K562 (cell line): ENCODE results near the gene SCRN2. TPM values are rescaled to one million over a fixed set of nuclear protein-coding genes. Genes with fewer than 3 reads are reported as not detected.
A peak's percentile ranks its signal among the peaks of the same experiment; 100 is the strongest.

Experiments used
- ATAC-seq: fragments of 200-7000 bp; cut with Tn5 transposase; 3 replicates; pipeline ENCODE4 v1.9.1; 2020; ENCODE audit warnings: moderate library complexity
- Bru-seq: library from RNA; stranded (reverse); fragments of 400-500 nt; gene quantifications from one replicate; lab custom pipeline; 2021; lab: Mats Ljungman, UMichigan
- BruChase-seq, 2 experiments: library from RNA; stranded (reverse); fragments of 400-500 nt; gene quantifications; one replicate each; lab custom pipeline; 2021; lab: Mats Ljungman, UMichigan
- BruUV-seq: library from RNA; stranded (reverse); fragments of 400-500 nt; replicated peaks from 2 replicates; lab custom pipeline; 2021; lab: Mats Ljungman, UMichigan
- CTCF ChIA-PET: fragments of 300-600 bp; formaldehyde crosslinking; extraction: SDS; loops from one replicate; lab custom pipeline; 2021; ENCODE audit warnings: low intra/inter-chr PET ratio; lab: Yijun Ruan, JAX
- POLR2A ChIA-PET: fragments of 300-600, 350-650 bp; sonication (Branson Sonifier 250); formaldehyde crosslinking; extraction: SDS; loops from one replicate; lab custom pipeline; 2021; ENCODE audit warnings: antibody characterized with exemption, inconsistent platforms; lab: Yijun Ruan, JAX
- DNase-seq, 4 experiments: peaks; one replicate each; pipeline versions ENCODE4 v3.0.0 to v3.0.0-alpha.2; 2011 to 2018; ENCODE audit warnings: low spot score in 3 of 4, mixed read lengths in 3 of 4; ENCODE audit errors: extremely low read depth in 1 of 4
- FAIRE-seq: peaks from 2 replicates; lab custom pipeline; 2011; peaks lifted over from hg19 to GRCh38; lab: Jason Lieb, UNC
- H2AFZ ChIP-seq: 2 replicates; pipeline ENCODE4 v1.6.0; 2011; ENCODE audit warnings: low read depth, low read length, control low read depth, inconsistent platforms
- H3K27ac ChIP-seq: fragments of 200-600 bp; 3 replicates; pipeline ENCODE4 v1.8.0; 2011; ENCODE audit warnings: low read depth, mild to moderate bottlenecking, control low read depth, inconsistent platforms, low read length, moderate library complexity, mixed read lengths; ENCODE audit errors: extremely low read depth
- H3K27me3 ChIP-seq, 2 experiments: fragments of 300-600 bp in 1 of 2; 2 replicates in 1 of 2; 3 replicates in 1 of 2; pipeline versions ENCODE4 v1.6.0 to v1.8.0; 2011; ENCODE audit warnings: inconsistent platforms in 2 of 2, low read length in 2 of 2, mild to moderate bottlenecking in 1 of 2, mixed read lengths in 1 of 2, moderate library complexity in 1 of 2; ENCODE audit not compliant: control insufficient read depth in 2 of 2, insufficient read depth in 2 of 2
- H3K36me3 ChIP-seq: fragments of 300-600 bp; 3 replicates; pipeline ENCODE4 v1.8.0; 2011; ENCODE audit warnings: mild to moderate bottlenecking, low read length, inconsistent platforms; ENCODE audit not compliant: control insufficient read depth, insufficient read depth
- H3K4me1 ChIP-seq, 2 experiments: fragments of 200-600 bp in 1 of 2; replicated peaks in 1 of 2; 2 replicates in 1 of 2; 3 replicates in 1 of 2; pipeline versions ENCODE4 v1.5.1 to v1.8.0; 2011; ENCODE audit warnings: inconsistent platforms in 2 of 2, low read length in 2 of 2, mild to moderate bottlenecking in 1 of 2, mixed read lengths in 1 of 2, moderate library complexity in 1 of 2; ENCODE audit not compliant: control insufficient read depth in 2 of 2, insufficient read depth in 2 of 2
- H3K4me2 ChIP-seq: 2 replicates; pipeline ENCODE4 v1.6.1; 2011; ENCODE audit warnings: low read length, control low read depth, inconsistent platforms, mixed read lengths; ENCODE audit not compliant: insufficient read depth
- H3K4me3 ChIP-seq: fragments of 200-600 bp; sonication (generic), shearing (Covaris generic); 2 replicates; pipeline ENCODE4 v1.5.1; 2016; ENCODE audit warnings: control low read depth, inconsistent platforms
- H3K79me2 ChIP-seq: fragments of 200-600 bp; 3 replicates; pipeline ENCODE4 v1.8.0; 2011; ENCODE audit warnings: low read length, inconsistent platforms; ENCODE audit not compliant: control insufficient read depth, insufficient read depth
- H3K9ac ChIP-seq, 2 experiments: 2 replicates each; pipeline versions ENCODE4 v1.6.0 to v1.6.1; 2011; ENCODE audit warnings: low read depth in 2 of 2, low read length in 2 of 2, control low read depth in 1 of 2, inconsistent platforms in 1 of 2, mild to moderate bottlenecking in 1 of 2, mixed read lengths in 1 of 2; ENCODE audit not compliant: insufficient read depth in 1 of 2
- H3K9me1 ChIP-seq: one replicate; pipeline ENCODE4 v1.6.0; 2011; ENCODE audit warnings: inconsistent platforms, mild to moderate bottlenecking, low read length, moderate library complexity; ENCODE audit not compliant: control insufficient read depth, insufficient read depth
- H3K9me3 ChIP-seq: replicated peaks from 2 replicates; pipeline ENCODE4 v1.5.1; 2011; ENCODE audit warnings: low read depth, low read length, inconsistent platforms; ENCODE audit not compliant: control insufficient read depth, insufficient read depth
- H4K20me1 ChIP-seq: replicated peaks from 2 replicates; pipeline ENCODE4 v1.6.1; 2011; ENCODE audit warnings: low read length, inconsistent platforms, mixed read lengths; ENCODE audit not compliant: control insufficient read depth, insufficient read depth
- ATF1 ChIP-seq, 2 experiments: fragments of 450-650 bp in 1 of 2; IDR thresholded peaks; 2 replicates each; pipeline ENCODE4 v1.6.1; 2016; ENCODE audit warnings: missing compliant biosample characterization in 1 of 2, missing genetic modification characterization in 1 of 2
- E4F1 ChIP-seq: fragments of 250-450 bp; sonication (Bioruptor Pico); IDR thresholded peaks from 2 replicates; pipeline ENCODE4 v1.5.0; 2021; ENCODE audit warnings: mild to moderate bottlenecking, borderline replicate concordance
- LCOR ChIP-seq: sonication (generic); formaldehyde crosslinking; IDR thresholded peaks from 2 replicates; pipeline ENCODE4 v1.8.0; 2022; ENCODE audit warnings: mild to moderate bottlenecking, missing genetic modification reagents
- MECOM ChIP-seq: fragments of 250-450 bp; sonication (Bioruptor Pico); IDR thresholded peaks from 2 replicates; pipeline ENCODE4 v1.8.0; 2022; ENCODE audit warnings: inconsistent platforms
- PTRF ChIP-seq: fragments of 450-650 bp; IDR thresholded peaks from 2 replicates; pipeline ENCODE4 v1.6.1; 2016; ENCODE audit warnings: mild to moderate bottlenecking, missing genetic modification characterization, missing compliant biosample characterization
- RBM17 ChIP-seq: fragments of 200-400 bp; formaldehyde crosslinking; IDR thresholded peaks from 2 replicates; pipeline ENCODE4 v1.6.1; 2017; ENCODE audit warnings: low read depth, mild to moderate bottlenecking, low read length, borderline replicate concordance
- ZNF253 ChIP-seq: fragments of 250-450 bp; sonication (Bioruptor Pico); conservative IDR thresholded peaks from 2 replicates; pipeline ENCODE4 v1.6.1; 2021; ENCODE audit warnings: mild to moderate bottlenecking
- ZNF347 ChIP-seq: fragments of 450-650 bp; formaldehyde crosslinking; IDR thresholded peaks from 2 replicates; pipeline ENCODE4 v1.4.0; 2020; ENCODE audit warnings: low read depth, mild to moderate bottlenecking, moderate library complexity
- WGBS: fragments of 100-300 bp; shearing (Covaris generic); methylation state at CpG from one replicate; pipeline ENCODE4 v1.1.6; 2016; ENCODE audit warnings: low coverage, mixed read lengths; ENCODE audit not compliant: insufficient coverage; ENCODE audit errors: missing lambda C conversion rate; 5-methylcytosine and 5-hydroxymethylcytosine counted together
- in situ Hi-C: fragments of 300-500 bp; cut with MboI; formaldehyde crosslinking; loops from 4 replicates; pipeline ENCODE4 v1.15.0; 2018; ENCODE audit warnings: inconsistent platforms, mixed read lengths
- intact Hi-C: fragments of 100-400 bp; cut with micrococcal nuclease; formaldehyde crosslinking; loops from 2 replicates; pipeline ENCODE4 v1.14.2; 2022
- long read RNA-seq, 3 experiments: library from polyadenylated mRNA in 2 of 3; library from RNA in 1 of 3; unstranded in 2 of 3; stranded (forward) in 1 of 3; transcript quantifications; one replicate each; pipeline ENCODE4 v2.0.0, GENCODE V29; 2019 to 2022
- polyA minus RNA-seq, 3 experiments: library from RNA; depleted of rRNA, polyadenylated mRNA; stranded (reverse); fragments of >200 nt; gene quantifications; 2 replicates each; pipeline ENCODE4 v1.2.3, GENCODE V29; 2011
- polyA plus RNA-seq, 8 experiments: library from polyadenylated mRNA; depleted of rRNA in 4 of 8; stranded (reverse) in 5 of 8; unstranded in 3 of 8; fragments of >200 nt; fragmentation: Nextera tagmentation in 2 of 8; fragmentation: Illumina TruSeq in 1 of 8; extraction: Ambion mirVana in 2 of 8; extraction: Trizol in 1 of 8; gene quantifications; 2 replicates each; pipeline versions ENCODE4 v1.2.1 to v1.2.3, GENCODE V29; 2011 to 2014; ENCODE audit warnings: inconsistent platforms in 1 of 8, missing spikeins in 1 of 8
- total RNA-seq, 7 experiments: library from RNA; depleted of rRNA in 6 of 7; stranded (reverse); fragments of >200 nt in 6 of 7; fragmentation: Illumina TruSeq in 2 of 7; extraction: Trizol in 2 of 7; gene quantifications; 2 replicates each; pipeline versions ENCODE4 v1.2.1 to v1.2.3, GENCODE V29; 2011 to 2021; ENCODE audit warnings: low replicate concordance in 1 of 7

SCRN2 gene
- 69.2 and 220 TPM in 2 replicates for total RNA-seq (2011; cell fraction: chromatin; rRNA removed; ENCODE audit: low replicate concordance)
- total RNA-seq (2011; cell fraction: nucleolus; rRNA removed): 148 and 158 TPM in 2 replicates
- total RNA-seq (2011; cell fraction: nucleoplasm; rRNA removed): 96.5 and 102 TPM in 2 replicates
- total RNA-seq (2014; rRNA removed) (23.2 and 29.9 TPM in 2 replicates), total RNA-seq (2014; rRNA removed; fragmentation: Illumina TruSeq; extraction: Trizol) (5.7 and 8.5 TPM in 2 replicates), total RNA-seq (2015; rRNA removed; fragmentation: Illumina TruSeq; extraction: Trizol) (11.8 and 13.7 TPM in 2 replicates), total RNA-seq (2021) (24.0 and 28.8 TPM in 2 replicates), polyA plus RNA-seq (2011; rRNA removed) (19.3 and 32.0 TPM in 2 replicates), polyA plus RNA-seq (2014; fragmentation: Illumina TruSeq; extraction: Trizol) (13.6 and 20.9 TPM in 2 replicates), polyA plus RNA-seq (2014; fragmentation: Nextera tagmentation; extraction: Ambion mirVana) (1 to 10 TPM in 1 of 2 experiments, under 1 TPM in 1; 0.25 to 1.2 TPM), polyA plus RNA-seq (2014; rRNA removed) (31.9 and 32.9 TPM in 2 replicates), polyA minus RNA-seq (2011; rRNA and poly(A)+ RNA removed) (10.1 and 10.3 TPM in 2 replicates), Bru-seq, nascent RNA (percentile 74 among the genes with signal in this experiment), BruChase-seq, experiment 1, labeled RNA remaining after a 2-hour chase (percentile 61 among the genes with signal in this experiment), BruChase-seq, experiment 2, labeled RNA remaining after a 6-hour chase (percentile 63 among the genes with signal in this experiment)
- polyA plus RNA-seq (2011; cell fraction: cytosol; rRNA removed): 25.1 and 31.5 TPM in 2 replicates
- 364 and 377 TPM in 2 replicates for polyA plus RNA-seq (2011; cell fraction: nucleus; rRNA removed)
- 26.3 and 41.4 TPM in 2 replicates for polyA plus RNA-seq (2012)
- 6.3 and 8.0 TPM in 2 replicates for polyA minus RNA-seq (2011; cell fraction: cytosol; rRNA and poly(A)+ RNA removed)
- 64.5 and 81.4 TPM in 2 replicates for polyA minus RNA-seq (2011; cell fraction: nucleus; rRNA and poly(A)+ RNA removed)
- long read RNA-seq, experiment 1, transcript SCRN2-201 (8 exons, 1,548 nt): major isoform, 35 of 77 reads
- long read RNA-seq, experiment 1, transcript SCRN2-202 (7 exons, 1,779 nt): minor isoform, 7 of 77 reads
- long read RNA-seq, experiment 1, partial matches to known transcripts: 15 of 77 reads
- long read RNA-seq, experiment 1, other reads (novel, unspliced or antisense): 16 of 77 reads
- long read RNA-seq, experiment 2, transcript SCRN2-212 (7 exons, 1,745 nt): minor isoform, 7 of 29 reads
- long read RNA-seq, experiment 2, transcript SCRN2-201 (8 exons, 1,548 nt): major isoform, 9 of 29 reads
- long read RNA-seq, experiment 2, partial matches to known transcripts: 7 of 29 reads
- long read RNA-seq, experiment 2, other reads (novel, unspliced or antisense): 6 of 29 reads
- long read RNA-seq, experiment 3, transcript SCRN2-201 (8 exons, 1,548 nt): major isoform, 7 of 19 reads
- long read RNA-seq, experiment 3, partial matches to known transcripts: 4 of 19 reads
- long read RNA-seq, experiment 3, other reads (novel, unspliced or antisense): 5 of 19 reads

- no peaks in the 10 kb centered on the region for H3K9me1 ChIP-seq
- CTCF ChIA-PET: interaction anchor here (1.0 to 5.9 kb wide), 7 partner anchors 13 to 177 kb away, joined by 4 to 171 read pairs (median 10); no protein-coding TSS in a partner anchor
- in situ Hi-C loops (loop anchor here (5.0 kb wide), 2 partner anchors 51 to 176 kb away; no protein-coding TSS in a partner anchor), intact Hi-C loops (loop anchor here (1.0 to 10.0 kb wide), 4 partner anchors 106 to 294 kb away; no protein-coding TSS in a partner anchor)
- DNase-seq (peak; percentile 90 to 95 (median 92)), FAIRE-seq (peak; percentile 97), ATAC-seq (peak; percentile 94)
- H3K9ac ChIP-seq: peak within 1 kb of the TSS; percentile 84 to 93
- peak within 1 kb of the TSS; percentile 99 for H2AFZ ChIP-seq
- POLR2A ChIA-PET: interaction anchor here (0.5 to 2.6 kb wide), 14 partner anchors 10 to 780 kb away, joined by 3 to 18 read pairs (median 5); partner anchors contain the start of genes CDK5RAP3, KPNB1, LRRC46 and MRPL10
- H3K27ac ChIP-seq: peak within 1 kb of the TSS; percentile 75
- under 1% methylated on average over 50 of the region's 55 CpGs for WGBS
- no peaks in the 10 kb centered on the region for H3K27me3 ChIP-seq
- no peaks in the 10 kb centered on the region for H3K9me3 ChIP-seq
- peak within 1 kb of the TSS; percentile 91 for H3K4me3 ChIP-seq
- TSS peak; percentile 90 for BruUV-seq
- peaks cover 12% of the 10 kb centered on the region for H3K79me2 ChIP-seq
- peaks cover 20% of the 10 kb centered on the region; the same call in 1 of the 3 replicates for H3K36me3 ChIP-seq
- peaks cover 33 to 52% of the 10 kb centered on the region in 2 experiments for H3K4me1 ChIP-seq
- no peaks in the 10 kb centered on the region for H4K20me1 ChIP-seq
- peak within 1 kb of the TSS; percentile 86 for H3K4me2 ChIP-seq
- TF ChIP-seq ZNF347 (no peak), MECOM (CRISPR knock-in tag) (no peak), LCOR (CRISPR knock-in tag) (peak; percentile 69), ATF1 (CRISPR knock-in tag; IDR thresholded peaks at IDR 0.05) (no peak), ATF1 (tag; IDR thresholded peaks at IDR 0.05) (peak; percentile 52), PTRF (tag) (no peak), RBM17 (no peak), E4F1 (CRISPR knock-in tag) (no peak), ZNF253 (CRISPR knock-in tag) (no peak)
Observed at GRCh38 chr17:47840742-47841487, at the start of gene SCRN2. TSS of gene SCRN2 (minus strand) at chr17:47841273. CDS start at chr17:47840843, 430 bp downstream.
